DLD1 (cell line): ENCODE measurements around the gene SPCS1.
"Not testable (repeated sequence)": the region's sequence is repeated elsewhere in the genome, so short reads cannot be mapped to it uniquely, and the experiment has no call there.

ENCODE experiments used
- in situ Hi-C: cut with HindIII; loops from 2 replicates; pipeline ENCODE4 v1.10.0; 2017; ENCODE audit warnings: low sequenced_read_pairs

SPCS1 gene

GRCh38 chr3:52724511-52724910, 18.6 kb downstream of the SPCS1 start:
- in situ Hi-C loops: no loop called here

GRCh38 chr3:52728753-52729152, 22.8 kb downstream of the SPCS1 start:
- in situ Hi-C loops: not testable (repeated sequence)

GRCh38 chr3:52730681-52731080, 24.8 kb downstream of the SPCS1 start:
- in situ Hi-C loops: no loop called here

- in situ Hi-C loops: no loop called here
These were observed 25.7 kb downstream of the SPCS1 start for GRCh38 chr3:52731590-52731989.

GRCh38 chr3:52733256-52733891, 27.5 kb downstream of the SPCS1 start:
- in situ Hi-C loops: no loop called here

- in situ Hi-C loops: no loop called here
These were observed 33.8 kb downstream of the SPCS1 start for GRCh38 chr3:52739730-52740129.

- in situ Hi-C loops: no loop called here
These were observed 36.6 kb downstream of the SPCS1 start for GRCh38 chr3:52742418-52743041.

GRCh38 chr3:52743152-52743551, 37.2 kb downstream of the SPCS1 start:
- in situ Hi-C loops: no loop called here

- in situ Hi-C loops: no loop called here
These were observed 37.8 kb downstream of the SPCS1 start for GRCh38 chr3:52743721-52744120.

GRCh38 chr3:52752045-52752660, 46.2 kb downstream of the SPCS1 start:
- in situ Hi-C loops: no loop called here

GRCh38 chr3:52754373-52754772, 48.5 kb downstream of the SPCS1 start:
- in situ Hi-C loops: no loop called here

GRCh38 chr3:52756141-52756540, 50.2 kb downstream of the SPCS1 start:
- in situ Hi-C loops: no loop called here
